Testis (tissue), 3 donors: ENCODE data around the gene OR56B4. TPM values are rescaled to one million over a fixed set of nuclear protein-coding genes. Genes with fewer than 3 reads are reported as not detected.

Experiments used
- DNase-seq: peaks from one replicate; pipeline ENCODE4 v3.0.0-alpha.2; 2019
- H3K27ac ChIP-seq, 2 donors: fragments of 200-600 bp; sonication (generic); one replicate each; pipeline ENCODE4 v1.5.1; 2019
- H3K27me3 ChIP-seq: fragments of 200-600 bp; sonication (generic); one replicate; pipeline ENCODE4 v1.5.1; 2019
- H3K36me3 ChIP-seq: fragments of 200-600 bp; sonication (generic); one replicate; pipeline ENCODE4 v1.5.1; 2017; ENCODE audit warnings: low read depth; ENCODE audit errors: missing control alignments
- H3K4me1 ChIP-seq: fragments of 200-600 bp; sonication (generic); one replicate; pipeline ENCODE4 v1.5.1; 2019
- H3K4me3 ChIP-seq, 2 donors: fragments of 200-600 bp; sonication (generic); one replicate each; pipeline ENCODE4 v1.5.1; 2017 to 2019
- H3K9me3 ChIP-seq: fragments of 200-600 bp; sonication (generic); one replicate; pipeline ENCODE4 v1.5.1; 2017
- CTCF ChIP-seq, 3 experiments: fragments of 450-650 bp in 2 of 3; fragments of 200-600 bp in 1 of 3; sonication (generic) in 1 of 3; IDR thresholded peaks; one replicate each; pipeline ENCODE4 v1.5.1; 2016 to 2019; ENCODE audit warnings: antibody characterized with exemption in 3 of 3, mild to moderate bottlenecking in 2 of 3, moderate library complexity in 1 of 3
- POLR2A ChIP-seq: fragments of 450-650 bp; IDR thresholded peaks from one replicate; pipeline ENCODE4 v1.6.1; 2017; ENCODE audit warnings: antibody characterized with exemption, mild to moderate bottlenecking, moderate library complexity
- WGBS, 2 donors: methylation state at CpG; one replicate each; pipeline ENCODE4 v1.1.5; 2018; 5-methylcytosine and 5-hydroxymethylcytosine counted together
- intact Hi-C: fragments of 100-400 bp; cut with DNase I; formaldehyde crosslinking; loops from one replicate; pipeline ENCODE4 v1.15.1; 2023; ENCODE audit warnings: low total_unique reads
- polyA plus RNA-seq: library from polyadenylated mRNA; stranded (reverse); fragments of 350-450 nt; fragmentation: Illumina TruSeq; extraction: RNeasy Lipid Tissue Mini Kit (QIAGEN cat#74804); gene quantifications from one replicate; pipeline ENCODE4 v1.2.3, GENCODE V29; 2014; ENCODE audit warnings: low read depth, low replicate concordance; ENCODE audit not compliant: insufficient read depth
- total RNA-seq, 2 donors: library from RNA; depleted of rRNA; stranded (reverse); fragments of >200 nt; gene quantifications; one replicate each; pipeline ENCODE4 v1.2.3, GENCODE V29; 2016

OR56B4 gene
- total and polyA plus RNA-seq, 3 donors from 2014 or later = not detected

- H3K27ac ChIP-seq = no peak overlapping the region
- no peaks in the 10 kb centered on the region for H3K4me1 ChIP-seq
- H3K9me3 ChIP-seq = no peaks in the 10 kb centered on the region
- intact Hi-C loops = no loop called here
- no peaks in the 10 kb centered on the region for H3K27me3 ChIP-seq
- no peaks in the 10 kb centered on the region for H3K36me3 ChIP-seq
- TF ChIP-seq POLR2A (no peak), CTCF (IDR thresholded peaks at IDR 0.05) (no peak)
- no peak for DNase-seq
- 88 to 89% methylated on average over 1 of the region's 1 CpG for WGBS, 2 donors
- H3K4me3 ChIP-seq = no peak overlapping the region
Measured at GRCh38 chr11:6116638-6117037, 9.2 kb downstream of the OR56B4 start.

GRCh38 chr11:6124245-6124644 is 16.8 kb downstream of the OR56B4 start:
- no peaks in the 10 kb centered on the region for H3K9me3 ChIP-seq
- intact Hi-C loops = no loop called here
- DNase-seq = no peak

GRCh38 chr11:6127881-6128280 is 20.4 kb downstream of the OR56B4 start:
- H3K4me1 ChIP-seq = no peaks in the 10 kb centered on the region
- no peak overlapping the region for H3K4me3 ChIP-seq
- 76 to 84% methylated on average over 4 of the region's 4 CpGs for WGBS, 2 donors
- intact Hi-C loops = no loop called here
- TF ChIP-seq POLR2A (no peak), CTCF (IDR thresholded peaks at IDR 0.05) (no peak)
- DNase-seq = no peak
- no peaks in the 10 kb centered on the region for H3K9me3 ChIP-seq
- H3K27ac ChIP-seq = no peak overlapping the region
- no peaks in the 10 kb centered on the region for H3K36me3 ChIP-seq
- no peaks in the 10 kb centered on the region for H3K27me3 ChIP-seq

More at GRCh38 chr11:6124245-6124644, 16.8 kb downstream of the OR56B4 start:
- H3K36me3 ChIP-seq = no peaks in the 10 kb centered on the region
- H3K27ac ChIP-seq = no peak overlapping the region
- TF ChIP-seq CTCF (IDR thresholded peaks at IDR 0.05) (no peak), POLR2A (no peak)
- no peak overlapping the region for H3K4me3 ChIP-seq
- H3K27me3 ChIP-seq = no peaks in the 10 kb centered on the region
- WGBS, 2 donors = 68 to 79% methylated on average over 3 of the region's 3 CpGs
- no peaks in the 10 kb centered on the region for H3K4me1 ChIP-seq

- no peak overlapping the region for H3K27ac ChIP-seq
- no peak for TF ChIP-seq POLR2A
- no peak for TF ChIP-seq CTCF (IDR thresholded peaks at IDR 0.05)
- DNase-seq = no peak
- no peaks in the 10 kb centered on the region for H3K27me3 ChIP-seq
- intact Hi-C loops = no loop called here
- H3K9me3 ChIP-seq = no peaks in the 10 kb centered on the region
- no peaks in the 10 kb centered on the region for H3K4me1 ChIP-seq
- H3K36me3 ChIP-seq = no peaks in the 10 kb centered on the region
- 88% methylated on average over 1 of the region's 1 CpG; no CpG with 5 or more reads in 1 of the 2 donors for WGBS, 2 donors
- no peak overlapping the region for H3K4me3 ChIP-seq
Measured at GRCh38 chr11:6129011-6129410, 21.5 kb downstream of the OR56B4 start.

GRCh38 chr11:6129635-6130034 is 22.2 kb downstream of the OR56B4 start:
- H3K27me3 ChIP-seq = no peaks in the 10 kb centered on the region

More at GRCh38 chr11:6129635-6130034, 22.2 kb downstream of the OR56B4 start:
- intact Hi-C loops = no loop called here
- DNase-seq = no peak
- Histone ChIP-seq H3K4me1 (no peaks in the 10 kb centered on the region), H3K9me3 (no peaks in the 10 kb centered on the region), H3K4me3 (no peak overlapping the region), H3K27ac (no peak overlapping the region), H3K36me3 (no peaks in the 10 kb centered on the region)
- no peak for TF ChIP-seq POLR2A
- TF ChIP-seq CTCF (IDR thresholded peaks at IDR 0.05) = no peak
- 31 to 57% methylated on average over 1 of the region's 1 CpG for WGBS, 2 donors
